HCT116 (cell line): ENCODE measurements around the gene BPIFB3.

ENCODE experiments used
- CTCF ChIP-seq, 3 experiments: fragments of 200-600 bp in 1 of 3; sonication (generic) in 1 of 3; IDR thresholded peaks in 2 of 3; conservative IDR thresholded peaks in 1 of 3; 2 replicates each; pipeline ENCODE4 v1.5.1; 2012 to 2017; ENCODE audit warnings: low read depth in 2 of 3, low read length in 2 of 3, antibody characterized with exemption in 1 of 3, borderline replicate concordance in 1 of 3, control low read depth in 1 of 3, mild to moderate bottlenecking in 1 of 3, mixed read lengths in 1 of 3, mixed run types in 1 of 3, moderate library complexity in 1 of 3; ENCODE audit not compliant: insufficient read depth in 1 of 3
- EGR1 ChIP-seq: IDR thresholded peaks from 2 replicates; pipeline ENCODE4 v1.6.1; 2012; ENCODE audit warnings: low read depth
- EZH2 ChIP-seq: fragments of 200-600 bp; sonication (generic); IDR thresholded peaks from 2 replicates; pipeline ENCODE4 v1.6.1; 2017; ENCODE audit warnings: antibody characterized with exemption, mixed run types
- EZH2phosphoT487 ChIP-seq: fragments of 200-600 bp; IDR thresholded peaks from 2 replicates; pipeline ENCODE4 v1.6.1; 2018; ENCODE audit warnings: antibody characterized with exemption, borderline replicate concordance
- JUND ChIP-seq: IDR thresholded peaks from 2 replicates; pipeline ENCODE4 v1.6.1; 2012
- MAX ChIP-seq: IDR thresholded peaks from 2 replicates; pipeline ENCODE4 v1.6.1; 2012
- POLR2A ChIP-seq: IDR thresholded peaks from 2 replicates; pipeline ENCODE4 v1.7.0; 2011; ENCODE audit warnings: borderline replicate concordance; ENCODE audit not compliant: insufficient read depth, insufficient read length; ENCODE audit errors: extremely low read depth
- POLR2AphosphoS5 ChIP-seq: IDR thresholded peaks from 2 replicates; pipeline ENCODE4 v1.6.1; 2011; ENCODE audit warnings: mild to moderate bottlenecking, low read depth, low read length, moderate library complexity
- RAD21 ChIP-seq: IDR thresholded peaks from 2 replicates; pipeline ENCODE4 v1.6.1; 2012; ENCODE audit warnings: low read depth, mild to moderate bottlenecking
- REST ChIP-seq: IDR thresholded peaks from 2 replicates; pipeline ENCODE4 v1.6.1; 2012; ENCODE audit warnings: low read depth
- SP1 ChIP-seq: IDR thresholded peaks from 2 replicates; pipeline ENCODE4 v1.6.1; 2012; ENCODE audit warnings: low read depth
- YY1 ChIP-seq: IDR thresholded peaks from 2 replicates; pipeline ENCODE4 v1.6.1; 2011; ENCODE audit warnings: low read length, low read depth, moderate library complexity, mild to moderate bottlenecking; ENCODE audit not compliant: insufficient replicate concordance; ENCODE audit errors: extremely low read depth

GRCh38 chr20:33024609-33025317 lies 28.9 kb upstream of the BPIFB3 start:
- TF ChIP-seq POLR2AphosphoS5 (no peak), POLR2A (no peak), EZH2 (no peak), CTCF (IDR thresholded peaks at IDR 0.05 in 2 of 3, conservative IDR thresholded peaks at IDR 0.05 in 1 of 3; ENCODE audit: borderline replicate concordance in 1 of 3, insufficient read depth in 1 of 3, low read depth in 2 of 3, low read length in 2 of 3) (no peak), EZH2phosphoT487 (no peak), REST (no peak), RAD21 (no peak), YY1 (no peak), SP1 (no peak), EGR1 (no peak), MAX (no peak), JUND (no peak)
